PC-9 (cell line): ENCODE data around the gene CCDC154. TPM values are rescaled to one million over a fixed set of nuclear protein-coding genes. Genes with fewer than 3 reads are reported as not detected.

Experiments
- BruUV-seq: library from RNA; stranded (reverse); fragments of 400-500 nt; replicated peaks from 2 replicates; lab custom pipeline; 2021; lab: Mats Ljungman, UMichigan
- CTCF ChIA-PET: fragments of 300-600 bp; sonication (Branson Sonifier 250); formaldehyde crosslinking; loops from one replicate; lab custom pipeline; 2022; ENCODE audit warnings: antibody characterized with exemption; lab: Charles Lee
- POLR2A ChIA-PET: fragments of 300-600 bp; sonication (Branson Sonifier 250); formaldehyde crosslinking; loops from one replicate; lab custom pipeline; 2022; ENCODE audit warnings: antibody characterized with exemption; ENCODE audit not compliant: unreplicated experiment; lab: Charles Lee
- DNase-seq, 2 experiments: peaks; one replicate each; pipeline versions ENCODE4 v3.0.0 to v3.0.0-alpha.2; 2015 to 2022; ENCODE audit warnings: mixed read lengths in 1 of 2
- H2AFZ ChIP-seq: fragments of 200-600 bp; sonication (generic); 2 replicates; pipeline ENCODE4 v1.8.1; 2017; ENCODE audit warnings: antibody characterized with exemption
- H3F3A ChIP-seq: fragments of 200-600 bp; sonication (generic); 2 replicates; pipeline ENCODE4 v1.8.1; 2017; ENCODE audit warnings: antibody characterized with exemption, mild to moderate bottlenecking, low read depth; ENCODE audit not compliant: insufficient read depth
- H3K27ac ChIP-seq: fragments of 200-600 bp; sonication (generic); 2 replicates; pipeline ENCODE4 v1.6.1; 2016; ENCODE audit warnings: mixed run types
- H3K27me3 ChIP-seq: fragments of 200-600 bp; sonication (generic); 2 replicates; pipeline ENCODE4 v1.6.1; 2016; ENCODE audit warnings: low read depth, mixed run types; ENCODE audit not compliant: insufficient read depth
- H3K36me3 ChIP-seq: fragments of 200-600 bp; sonication (generic); 2 replicates; pipeline ENCODE4 v1.6.1; 2016; ENCODE audit warnings: low read depth, mixed run types
- H3K4me1 ChIP-seq: fragments of 200-600 bp; sonication (generic); replicated peaks from 2 replicates; pipeline ENCODE4 v1.6.1; 2016; ENCODE audit warnings: mixed run types; ENCODE audit not compliant: insufficient read depth
- H3K4me2 ChIP-seq: fragments of 200-600 bp; sonication (generic); 2 replicates; pipeline ENCODE4 v1.6.1; 2017; ENCODE audit warnings: mixed run types
- H3K4me3 ChIP-seq: fragments of 200-600 bp; sonication (generic); 2 replicates; pipeline ENCODE4 v1.6.1; 2016; ENCODE audit warnings: mixed run types
- H3K79me2 ChIP-seq: fragments of 200-600 bp; sonication (generic); 2 replicates; pipeline ENCODE4 v1.6.1; 2017; ENCODE audit warnings: low read depth, mixed run types
- H3K9me2 ChIP-seq: fragments of 200-600 bp; sonication (generic); 2 replicates; pipeline ENCODE4 v1.8.1; 2017; ENCODE audit warnings: mild to moderate bottlenecking; ENCODE audit not compliant: insufficient read depth
- H3K9me3 ChIP-seq: fragments of 200-600 bp; sonication (generic); 2 replicates; pipeline ENCODE4 v1.8.1; 2016; ENCODE audit warnings: low read depth; ENCODE audit not compliant: insufficient read depth
- H4K20me1 ChIP-seq: fragments of 200-600 bp; sonication (generic); 2 replicates; pipeline ENCODE4 v1.8.1; 2017; ENCODE audit not compliant: insufficient read depth
- EZH2 ChIP-seq: fragments of 200-600 bp; sonication (generic); IDR thresholded peaks from 2 replicates; pipeline ENCODE4 v1.8.0; 2017; ENCODE audit warnings: antibody characterized with exemption, low read depth
- intact Hi-C: fragments of 100-400 bp; cut with micrococcal nuclease; formaldehyde crosslinking; loops from one replicate; pipeline ENCODE4 v1.10.0; 2022; ENCODE audit not compliant: unreplicated experiment
- total RNA-seq: library from RNA; stranded (reverse); gene quantifications from 2 replicates; pipeline ENCODE4 v1.2.3, GENCODE V29; 2021
- TF ChIP-seq, protein P1 (sequence below): fragments of 200-600 bp; sonication (generic); conservative IDR thresholded peaks from 2 replicates; pipeline ENCODE4 v1.6.1; 2017; ENCODE audit warnings: mixed run types, antibody characterized with exemption, mild to moderate bottlenecking, moderate library complexity

CCDC154 gene
- total RNA-seq, 1 experiment from 2014 or later, result 2.4 TPM

DNA sequence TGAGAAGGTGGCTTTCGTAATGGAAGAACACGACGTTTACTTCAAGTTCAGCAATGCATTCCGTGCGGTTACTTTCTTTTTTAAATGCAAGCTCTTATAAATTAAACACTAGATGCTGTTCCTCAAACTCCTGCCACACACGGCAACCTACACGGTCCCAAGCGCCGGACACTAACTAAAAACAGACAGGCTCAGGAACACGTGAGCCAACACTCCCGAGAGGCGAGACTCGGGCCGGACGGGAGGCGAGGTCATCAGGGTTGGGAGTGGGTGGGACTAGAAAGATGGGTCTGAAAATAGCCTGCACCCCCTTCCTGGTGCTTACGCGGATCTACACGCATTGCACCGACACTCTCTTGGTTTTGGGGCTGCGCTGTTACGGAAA lies 24.1 kb upstream of the CCDC154 start:
- no peaks in the 10 kb centered on the region for H3K9me2 ChIP-seq
- BruUV-seq, result no TSS peak
- ChIA-PET CTCF (no interaction called here), POLR2A (no interaction called here)
- H2AFZ ChIP-seq, result no peak overlapping the region
- H3F3A ChIP-seq, result no peaks in the 10 kb centered on the region
- H3K4me2 ChIP-seq, result no peak overlapping the region
- intact Hi-C loops, result no loop called here
- H3K27me3 ChIP-seq, result no peaks in the 10 kb centered on the region
- H3K36me3 ChIP-seq, result no peaks in the 10 kb centered on the region
- H3K9me3 ChIP-seq, result no peaks in the 10 kb centered on the region
- TF ChIP-seq, protein P1, sequence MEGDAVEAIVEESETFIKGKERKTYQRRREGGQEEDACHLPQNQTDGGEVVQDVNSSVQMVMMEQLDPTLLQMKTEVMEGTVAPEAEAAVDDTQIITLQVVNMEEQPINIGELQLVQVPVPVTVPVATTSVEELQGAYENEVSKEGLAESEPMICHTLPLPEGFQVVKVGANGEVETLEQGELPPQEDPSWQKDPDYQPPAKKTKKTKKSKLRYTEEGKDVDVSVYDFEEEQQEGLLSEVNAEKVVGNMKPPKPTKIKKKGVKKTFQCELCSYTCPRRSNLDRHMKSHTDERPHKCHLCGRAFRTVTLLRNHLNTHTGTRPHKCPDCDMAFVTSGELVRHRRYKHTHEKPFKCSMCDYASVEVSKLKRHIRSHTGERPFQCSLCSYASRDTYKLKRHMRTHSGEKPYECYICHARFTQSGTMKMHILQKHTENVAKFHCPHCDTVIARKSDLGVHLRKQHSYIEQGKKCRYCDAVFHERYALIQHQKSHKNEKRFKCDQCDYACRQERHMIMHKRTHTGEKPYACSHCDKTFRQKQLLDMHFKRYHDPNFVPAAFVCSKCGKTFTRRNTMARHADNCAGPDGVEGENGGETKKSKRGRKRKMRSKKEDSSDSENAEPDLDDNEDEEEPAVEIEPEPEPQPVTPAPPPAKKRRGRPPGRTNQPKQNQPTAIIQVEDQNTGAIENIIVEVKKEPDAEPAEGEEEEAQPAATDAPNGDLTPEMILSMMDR, result no peak
- no peak for TF ChIP-seq EZH2
- H3K79me2 ChIP-seq, result peaks cover 58% of the 10 kb centered on the region
- H3K4me3 ChIP-seq, result no peak overlapping the region
- no peak overlapping the region for H3K27ac ChIP-seq
- DNase-seq, result no peak
- H4K20me1 ChIP-seq, result peaks cover 33% of the 10 kb centered on the region
- peaks cover 5% of the 10 kb centered on the region; the same call in 1 of the 2 replicates for H3K4me1 ChIP-seq

DNA sequence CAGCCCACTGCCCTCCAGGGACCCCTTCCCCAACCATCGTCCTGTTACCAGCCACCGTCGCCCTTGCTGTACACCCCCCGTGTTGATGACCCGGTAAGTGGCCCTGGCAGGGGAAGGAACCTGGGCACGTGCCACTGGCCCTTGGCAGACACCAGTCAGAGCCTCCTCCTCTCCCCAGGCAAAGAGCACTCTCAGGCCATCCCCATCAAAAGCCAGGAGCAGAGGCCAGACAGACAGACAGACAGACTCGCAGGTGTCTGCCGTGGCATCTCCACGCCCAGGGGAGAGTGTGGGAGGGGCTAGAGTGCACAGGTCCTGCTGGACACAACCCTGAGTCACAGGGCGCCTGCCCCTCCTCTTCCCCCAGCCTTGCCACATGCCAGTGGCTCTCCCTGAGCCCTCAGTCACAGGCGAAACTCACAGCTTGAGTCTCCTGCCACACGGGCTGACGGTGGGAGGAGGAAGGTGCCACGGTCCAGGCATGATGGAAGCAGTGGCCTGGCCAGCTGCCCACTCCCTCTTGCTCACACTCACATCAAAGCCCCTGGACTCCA lies 22.7 kb upstream of the CCDC154 start:
- no peak overlapping the region for H3K4me3 ChIP-seq
- H3F3A ChIP-seq, result no peaks in the 10 kb centered on the region
- H2AFZ ChIP-seq, result no peak overlapping the region
- DNase-seq, result peak; percentile 43 to 65
- H3K79me2 ChIP-seq, result peaks cover 45% of the 10 kb centered on the region
- peaks cover 5% of the 10 kb centered on the region; the same call in 1 of the 2 replicates for H3K4me1 ChIP-seq
- H3K4me2 ChIP-seq, result no peak overlapping the region
- no peaks in the 10 kb centered on the region for H3K27me3 ChIP-seq
- no peak for TF ChIP-seq EZH2
- TF ChIP-seq, protein P1, result no peak
- BruUV-seq, result no TSS peak
- no peaks in the 10 kb centered on the region for H3K9me2 ChIP-seq
- H3K9me3 ChIP-seq, result no peaks in the 10 kb centered on the region
- H4K20me1 ChIP-seq, result peaks cover 33% of the 10 kb centered on the region
- POLR2A ChIA-PET, result no interaction called here
- H3K27ac ChIP-seq, result no peak overlapping the region; the same call in 1 of the 2 replicates
- intact Hi-C loops, result no loop called here
- no peaks in the 10 kb centered on the region for H3K36me3 ChIP-seq
- CTCF ChIA-PET, result no interaction called here

DNA sequence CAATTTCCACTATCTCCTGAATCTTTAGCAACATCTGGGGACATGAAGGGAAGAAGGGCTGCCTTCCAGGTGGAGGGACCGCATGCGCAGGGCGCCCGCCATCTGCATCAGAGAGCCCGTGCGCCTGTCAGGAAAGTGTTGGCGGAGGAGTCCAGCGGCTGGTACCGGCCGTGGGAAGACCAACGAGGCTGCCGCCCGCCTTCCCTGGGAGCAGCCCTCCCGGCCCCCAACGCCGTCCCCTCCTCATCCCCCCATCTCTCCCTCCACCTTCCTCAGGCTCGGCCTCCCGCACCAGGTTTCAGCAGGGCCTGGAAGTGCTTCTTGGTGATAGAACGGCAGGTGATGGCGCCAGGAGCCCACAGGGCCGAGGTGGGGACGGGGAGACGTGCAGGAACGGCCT lies 21.7 kb upstream of the CCDC154 start:
- no peak for TF ChIP-seq EZH2
- TF ChIP-seq, protein P1, result no peak
- Histone ChIP-seq H3F3A (no peaks in the 10 kb centered on the region), H3K27ac (no peak overlapping the region), H3K4me3 (no peak overlapping the region), H2AFZ (no peak overlapping the region), H3K27me3 (no peaks in the 10 kb centered on the region), H3K4me2 (no peak overlapping the region), H3K9me3 (no peaks in the 10 kb centered on the region), H3K9me2 (no peaks in the 10 kb centered on the region), H3K4me1 (peaks cover 5% of the 10 kb centered on the region; the same call in 1 of the 2 replicates), H3K79me2 (peaks cover 37% of the 10 kb centered on the region), H3K36me3 (no peaks in the 10 kb centered on the region), H4K20me1 (peaks cover 28% of the 10 kb centered on the region)
- ChIA-PET POLR2A (no interaction called here), CTCF (no interaction called here)
- BruUV-seq, result no TSS peak
- intact Hi-C loops, result no loop called here
- no peak for DNase-seq
